GM19025 (cell line): ENCODE measurements around the gene SSTR3.
A peak's percentile ranks its signal among the peaks of the same experiment; 100 is the strongest.

Experiments used
- ATAC-seq: cut with Tn5 transposase; IDR thresholded peaks from one replicate; pipeline ENCODE4 v1.9.1; 2021; ENCODE audit warnings: mild to moderate bottlenecking, low read depth, moderate library complexity; ENCODE audit not compliant: unreplicated experiment

The SSTR3 gene

DNA sequence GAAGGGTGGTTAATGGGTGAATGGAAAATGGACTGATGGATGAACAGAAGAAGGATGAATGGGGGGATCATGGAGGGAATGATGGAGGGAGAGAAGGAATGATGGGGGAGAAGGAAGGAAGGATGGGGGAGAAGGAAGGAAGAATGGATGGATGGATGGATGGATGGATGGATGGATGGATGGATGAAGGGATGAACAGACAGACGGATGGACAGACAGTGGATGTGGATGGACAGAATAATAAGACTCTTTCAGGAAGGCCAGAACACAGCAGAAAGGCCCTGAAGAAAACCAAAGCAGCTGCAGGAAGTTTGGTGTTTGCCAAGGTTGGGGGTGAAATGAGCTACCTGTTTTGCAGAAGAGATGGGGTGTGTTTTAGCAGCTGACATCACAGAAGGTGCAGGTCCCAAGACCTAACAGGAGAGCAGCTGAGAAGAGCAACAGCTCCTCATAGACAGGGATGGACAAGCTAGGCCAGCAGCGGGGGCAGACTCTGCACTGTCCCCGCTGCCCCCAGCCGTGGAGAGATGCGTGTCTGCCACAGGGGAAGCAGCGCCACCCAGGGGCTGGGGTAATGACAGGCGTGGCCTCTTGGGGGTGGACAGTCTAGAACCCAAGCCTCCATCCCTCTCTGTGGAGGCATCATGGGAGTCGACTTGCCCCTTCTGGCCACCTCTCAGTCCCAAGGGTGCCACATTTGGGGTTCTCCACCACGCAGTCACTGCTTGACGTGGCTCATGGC is 42.2 kb downstream of the SSTR3 start:
- ATAC-seq: no peak

DNA sequence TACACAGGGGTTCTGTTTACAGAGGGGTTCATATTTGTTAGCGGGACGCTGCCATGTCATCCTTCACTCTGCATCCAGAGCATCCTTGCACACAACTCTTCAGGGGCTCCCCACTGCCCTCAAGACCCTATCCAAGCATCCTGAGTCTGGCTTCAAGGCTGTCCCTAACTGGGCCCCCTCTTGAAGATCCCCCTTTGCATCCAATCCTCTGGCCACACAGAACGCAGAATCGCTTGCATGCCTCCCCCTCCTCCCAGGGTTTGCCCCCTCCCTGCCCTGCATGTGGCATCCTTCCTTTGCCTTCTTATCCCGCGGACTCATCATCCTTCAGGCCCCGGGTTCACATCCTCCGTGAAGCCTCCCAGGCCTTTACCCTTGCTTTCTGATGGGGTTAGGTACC is 42.9 kb downstream of the SSTR3 start:
- ATAC-seq: no peak

DNA sequence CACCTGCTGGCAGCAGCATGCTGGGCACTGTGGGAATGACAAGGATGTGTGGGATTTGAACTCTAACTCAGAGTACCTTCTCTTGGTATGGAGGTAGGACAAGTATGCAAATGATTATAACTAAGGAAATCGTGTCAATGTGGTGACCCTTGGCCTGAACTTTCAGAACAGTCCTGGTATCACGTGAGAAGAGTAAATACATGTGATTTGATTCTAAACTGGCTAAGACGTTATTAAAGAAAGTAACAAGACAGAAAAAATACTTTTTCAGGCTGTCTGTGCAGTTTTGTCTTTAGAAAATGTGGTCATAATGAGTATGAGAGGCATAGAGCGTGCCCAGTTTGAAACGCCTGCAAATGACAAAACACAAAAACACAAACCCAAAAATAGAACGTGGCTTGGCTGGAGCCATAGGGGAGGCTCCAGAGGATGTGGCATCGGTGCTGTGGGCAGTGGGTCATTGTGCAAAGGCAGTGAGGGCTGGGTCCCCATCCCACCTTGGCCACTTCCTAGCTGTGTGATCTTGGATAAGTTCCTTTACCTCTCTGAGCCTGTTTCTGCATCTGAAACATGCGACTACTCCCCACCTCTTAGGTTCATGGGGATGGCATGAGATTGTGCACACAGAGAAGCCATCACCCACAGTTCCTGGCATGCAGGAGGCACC is 44.2 kb downstream of the SSTR3 start:
- no peak for ATAC-seq

DNA sequence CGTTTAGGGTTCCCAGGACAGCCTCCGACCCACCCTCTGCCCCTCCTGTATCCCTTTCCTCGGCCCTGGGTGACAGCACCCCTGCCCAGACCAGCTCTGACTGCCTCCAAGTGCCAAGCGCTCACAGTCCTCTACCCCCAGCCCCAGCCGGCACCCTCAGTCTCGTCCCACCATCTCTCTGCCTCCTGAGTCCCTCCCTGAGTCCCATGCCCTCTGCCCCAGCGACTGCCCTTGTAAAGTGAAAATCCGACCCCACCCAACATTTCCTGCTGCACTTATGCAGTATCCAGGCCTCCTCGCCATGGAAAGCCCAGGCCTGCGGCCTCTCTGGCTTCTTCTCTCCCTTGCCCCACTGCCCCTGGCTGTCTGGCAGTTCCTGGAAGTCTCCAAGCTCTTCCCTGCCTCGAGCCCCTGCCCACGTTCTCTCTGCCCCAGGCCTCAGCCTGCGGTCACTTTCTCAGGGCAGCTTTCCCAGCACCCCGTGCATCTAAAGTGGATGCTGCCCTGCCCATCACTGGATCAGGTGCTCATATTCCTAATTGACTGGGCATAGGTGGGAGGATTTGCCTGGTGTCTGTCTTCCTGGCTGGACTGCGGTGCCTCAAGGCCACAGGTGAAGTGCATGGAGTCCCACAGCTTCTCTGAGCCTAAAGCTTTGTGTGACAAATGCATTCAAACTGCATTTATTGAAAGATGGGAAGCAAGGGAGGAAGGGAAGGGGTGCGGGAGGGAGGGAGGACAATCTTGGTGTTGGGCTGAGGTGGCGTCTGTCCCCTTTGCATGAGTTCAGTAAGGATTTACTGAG is 44.9 kb downstream of the SSTR3 start:
- ATAC-seq: no peak

DNA sequence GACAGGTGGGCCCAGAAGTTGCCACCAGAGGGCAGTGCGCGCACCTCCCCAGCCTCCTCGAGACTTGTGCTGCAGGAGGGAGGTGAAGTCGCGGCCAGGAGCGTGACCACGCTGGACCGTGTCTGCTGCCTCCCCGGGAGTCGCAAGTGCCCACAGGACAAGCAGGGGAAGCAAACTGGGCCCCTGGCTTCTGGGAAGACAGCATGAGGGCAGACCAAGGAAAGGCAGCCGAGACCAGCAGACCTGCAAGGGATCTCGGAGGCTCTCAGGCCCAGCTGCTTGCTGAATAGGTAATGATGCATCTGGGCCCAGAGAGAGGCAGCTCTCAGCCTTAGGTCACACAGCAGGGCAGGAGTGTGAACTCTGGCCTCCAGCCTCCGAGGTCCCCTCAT is 45.6 kb downstream of the SSTR3 start:
- ATAC-seq: no peak

DNA sequence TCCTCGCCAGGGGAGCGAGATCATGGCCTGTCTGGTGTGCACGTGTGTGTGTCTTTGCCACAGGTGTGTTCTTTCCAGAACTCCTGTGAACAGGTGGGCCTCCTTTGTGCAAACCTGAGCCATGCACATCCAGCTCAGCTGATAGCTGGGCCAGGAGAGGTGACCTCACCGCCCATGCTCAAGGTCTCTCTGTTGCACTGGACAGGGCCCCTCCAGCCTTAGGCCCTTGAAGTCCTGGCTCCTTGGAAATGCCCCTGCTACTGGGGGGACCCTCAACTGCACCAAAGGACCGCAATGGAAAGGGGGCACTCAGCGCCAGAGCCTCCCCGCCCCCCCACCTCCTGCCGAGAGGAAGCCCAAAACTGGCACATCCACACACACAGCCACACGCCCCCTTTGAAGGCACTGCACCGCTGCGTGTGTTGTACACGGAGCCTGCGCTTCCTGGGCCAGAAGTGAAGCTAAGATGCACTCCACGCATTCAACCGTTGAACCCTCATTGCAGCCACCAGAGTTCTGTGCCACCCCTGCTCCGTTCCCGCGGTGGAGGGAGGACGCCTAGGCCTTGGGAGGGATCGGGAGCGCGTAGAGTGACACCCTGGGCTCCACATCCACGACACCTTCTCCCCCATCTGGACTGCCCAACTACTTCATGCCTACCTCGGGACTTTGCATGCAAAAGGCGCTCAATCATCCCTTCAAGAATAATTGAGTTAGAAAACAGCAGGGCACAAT is 46.2 kb downstream of the SSTR3 start:
- no peak for ATAC-seq

DNA sequence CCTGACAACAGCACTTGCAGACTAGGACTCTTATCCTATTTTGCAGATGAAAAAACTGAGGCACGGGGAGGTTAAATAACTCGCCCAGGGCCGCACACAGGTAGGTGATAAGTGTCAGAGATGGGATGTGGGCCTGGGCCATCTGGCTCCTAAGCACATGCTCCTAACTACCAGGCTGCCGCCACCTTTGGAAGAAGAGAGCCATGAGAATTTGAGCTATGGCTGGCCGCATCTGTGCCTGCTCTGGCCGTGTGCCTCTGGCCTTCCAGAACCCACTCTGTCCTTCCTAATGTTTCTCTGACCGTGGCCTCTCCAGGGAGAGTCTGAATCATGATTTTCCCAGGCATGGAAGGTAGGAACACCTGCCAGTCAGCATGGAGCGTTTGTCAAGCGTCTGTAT is 47.2 kb downstream of the SSTR3 start:
- no peak for ATAC-seq

DNA sequence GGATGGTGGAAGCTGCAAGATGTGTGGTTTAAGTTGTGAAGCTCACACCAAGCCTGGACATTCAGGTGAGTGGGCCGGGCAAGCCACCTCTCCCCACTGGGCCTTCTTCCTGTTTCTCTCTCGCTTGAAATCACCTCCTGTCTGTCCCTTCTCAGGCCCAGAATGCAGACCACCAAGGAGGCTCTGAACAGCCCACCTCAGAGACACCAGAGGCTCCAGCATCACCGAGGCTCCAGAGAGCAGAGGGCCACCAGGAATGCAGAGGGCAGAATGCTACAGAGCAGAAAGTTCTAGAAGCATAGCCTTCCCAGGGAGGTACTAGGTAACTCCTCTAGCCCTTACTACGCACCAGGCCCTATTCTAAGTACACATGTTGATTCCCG is 47.8 kb downstream of the SSTR3 start:
- no peak for ATAC-seq

DNA sequence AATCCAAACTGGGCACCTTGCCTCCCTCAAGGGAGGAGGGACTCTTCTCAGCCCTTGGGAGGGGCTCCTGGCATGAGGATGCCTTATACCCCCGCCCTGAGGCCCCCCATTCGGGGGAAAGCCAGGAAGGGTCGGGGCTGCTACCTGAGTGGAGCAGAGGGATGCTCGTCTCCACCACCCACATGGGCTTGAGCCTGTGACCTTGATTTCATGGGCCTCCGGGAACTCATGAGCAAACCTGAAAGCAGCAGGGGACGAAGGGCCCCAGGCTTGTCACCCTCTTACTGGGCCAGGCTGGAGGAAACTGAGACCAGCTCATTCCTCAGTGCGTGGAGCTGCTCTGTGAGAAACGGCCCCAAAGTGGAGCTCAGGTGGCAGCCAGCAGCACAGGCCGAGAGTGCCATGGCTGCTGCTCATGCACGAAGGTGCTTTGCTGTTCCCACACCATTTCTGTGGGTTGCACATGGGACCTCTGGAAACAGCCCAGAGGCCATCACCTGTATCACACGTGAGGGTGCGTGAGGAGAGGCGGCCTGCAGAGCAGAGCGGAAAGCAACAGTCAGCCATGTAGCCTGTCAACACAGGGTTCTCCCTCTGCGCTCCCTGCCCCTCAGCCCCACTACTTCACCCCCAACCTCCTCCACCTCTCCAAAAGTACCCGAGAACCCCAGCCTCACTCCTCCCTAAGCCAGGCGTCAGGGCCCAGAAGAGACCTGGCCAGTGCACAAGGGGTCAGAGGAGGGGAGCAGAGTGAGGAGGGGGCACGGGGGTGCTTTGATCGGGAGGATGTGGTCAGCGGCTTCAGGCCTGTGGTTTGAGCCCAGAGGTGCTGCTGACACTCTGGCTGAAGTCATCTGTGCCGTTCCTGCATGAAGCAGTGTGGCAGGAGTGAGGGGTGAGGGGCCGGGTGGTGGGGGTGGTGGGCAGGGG is 48.4 kb downstream of the SSTR3 start:
- no peak for ATAC-seq

DNA sequence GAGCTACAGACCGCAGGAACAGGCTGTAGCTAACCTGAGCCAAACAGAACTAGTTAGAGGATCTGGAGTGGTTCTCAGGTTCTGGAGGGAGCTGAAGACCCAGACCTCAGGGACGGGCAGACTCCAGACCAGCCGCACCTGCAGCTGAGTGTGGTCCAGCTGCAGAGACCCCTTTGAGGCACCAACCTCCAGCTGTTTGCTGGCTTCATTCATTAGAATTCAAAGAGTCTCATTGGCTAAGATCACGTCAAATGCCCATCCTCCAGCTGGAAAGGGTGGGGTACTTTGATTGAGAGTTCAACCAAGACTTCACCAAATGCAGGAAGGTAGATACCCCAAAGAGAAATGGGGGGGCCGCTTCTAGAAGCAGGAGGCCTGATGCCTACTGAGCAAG is 49.2 kb downstream of the SSTR3 start:
- ATAC-seq: no peak

DNA sequence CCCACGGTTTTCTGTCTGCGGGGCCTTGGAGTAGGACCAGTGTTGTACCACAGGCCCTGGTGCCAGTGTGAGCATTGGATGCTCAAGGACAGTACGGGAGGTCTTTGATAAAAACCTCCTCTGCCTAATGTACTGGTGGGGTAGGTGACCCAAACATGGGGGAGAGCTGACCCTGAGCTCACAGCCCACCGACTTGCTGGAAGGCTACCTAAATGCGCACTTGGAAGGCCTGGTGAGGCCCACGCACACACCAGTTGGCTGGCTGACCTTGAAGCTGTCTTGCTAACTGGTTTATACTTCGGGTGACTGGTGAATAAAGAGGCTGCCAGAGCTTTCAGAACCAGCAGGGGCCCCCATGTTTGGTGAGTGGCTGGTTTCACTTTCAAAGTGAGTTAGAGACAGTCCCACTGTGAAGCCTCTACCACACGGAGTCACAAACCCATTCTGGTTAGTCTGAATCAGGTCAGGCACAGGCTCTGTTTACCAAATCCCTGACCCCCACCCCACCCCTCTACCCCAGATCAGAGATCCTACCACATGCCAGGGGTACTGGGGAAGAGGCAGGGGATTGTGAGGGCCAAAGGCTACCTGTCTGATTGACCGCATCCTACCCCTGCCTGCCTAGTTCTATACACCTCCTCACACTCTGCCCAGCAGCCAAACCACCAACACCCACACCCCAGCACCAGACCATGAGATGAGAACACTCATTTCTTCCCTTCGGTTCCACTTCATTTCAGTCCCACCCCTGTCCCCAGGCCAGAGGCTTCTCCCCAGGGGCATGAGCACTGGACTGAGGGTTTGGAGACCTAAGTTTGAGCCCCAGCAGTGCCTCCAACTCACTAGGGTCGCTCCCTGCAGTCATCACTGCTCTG is 49.8 kb downstream of the SSTR3 start:
- ATAC-seq: peak; percentile 45

DNA sequence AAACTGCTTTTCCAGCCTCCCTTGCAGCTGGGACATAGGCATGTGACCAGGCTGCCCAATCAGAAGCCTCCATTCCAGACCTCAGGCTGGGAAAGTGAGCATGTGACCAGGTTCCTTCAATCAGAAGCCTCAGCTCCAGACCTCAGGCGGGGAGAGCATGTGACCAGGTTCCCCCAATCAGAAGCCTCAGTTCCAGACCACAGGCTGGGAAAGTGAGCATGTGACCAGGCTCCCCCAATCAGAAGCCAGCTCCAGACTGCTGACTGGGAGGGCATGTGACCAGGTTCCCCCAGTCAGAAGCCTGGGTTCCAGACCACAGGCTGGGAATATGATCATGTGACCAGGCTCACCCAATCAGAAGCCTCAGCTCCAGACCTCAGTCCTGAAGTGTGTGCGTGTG is 50.8 kb downstream of the SSTR3 start:
- ATAC-seq: no peak

DNA sequence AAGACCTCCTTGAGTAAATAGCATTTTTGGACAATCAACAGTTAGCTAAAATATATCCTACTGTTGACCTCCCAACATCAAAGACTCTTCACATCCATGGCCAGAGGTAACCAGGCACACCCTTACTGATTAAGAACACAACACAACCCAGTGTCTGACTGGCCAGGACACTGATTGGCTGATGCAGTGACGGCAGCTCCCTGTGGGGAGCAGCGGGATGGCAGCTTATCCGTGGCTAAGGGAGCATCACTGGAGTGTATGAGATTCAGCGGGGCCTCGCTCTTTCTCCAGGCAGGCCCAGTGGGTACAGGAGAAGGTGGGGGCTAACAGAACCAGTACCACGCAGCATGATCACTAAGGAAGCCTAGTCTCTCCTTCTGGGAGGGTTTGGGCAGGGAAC is 52.2 kb downstream of the SSTR3 start:
- ATAC-seq: no peak

DNA sequence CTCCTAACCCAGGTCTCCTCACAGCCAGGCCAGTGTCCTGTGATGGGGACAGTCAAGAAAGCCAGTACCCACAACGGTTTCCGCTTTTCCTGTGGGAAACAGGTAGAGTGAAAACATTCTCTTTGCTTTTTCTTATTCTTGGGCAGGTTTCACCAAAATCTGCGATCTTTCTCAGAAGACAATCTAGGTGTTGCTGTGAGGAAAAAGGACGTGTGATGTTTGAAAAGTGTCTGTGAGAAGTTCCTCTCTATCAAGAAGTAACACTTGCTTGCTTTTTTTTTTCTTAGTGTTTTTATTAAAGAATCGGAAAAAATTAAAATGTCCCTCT is 53.4 kb downstream of the SSTR3 start:
- ATAC-seq: no peak

DNA sequence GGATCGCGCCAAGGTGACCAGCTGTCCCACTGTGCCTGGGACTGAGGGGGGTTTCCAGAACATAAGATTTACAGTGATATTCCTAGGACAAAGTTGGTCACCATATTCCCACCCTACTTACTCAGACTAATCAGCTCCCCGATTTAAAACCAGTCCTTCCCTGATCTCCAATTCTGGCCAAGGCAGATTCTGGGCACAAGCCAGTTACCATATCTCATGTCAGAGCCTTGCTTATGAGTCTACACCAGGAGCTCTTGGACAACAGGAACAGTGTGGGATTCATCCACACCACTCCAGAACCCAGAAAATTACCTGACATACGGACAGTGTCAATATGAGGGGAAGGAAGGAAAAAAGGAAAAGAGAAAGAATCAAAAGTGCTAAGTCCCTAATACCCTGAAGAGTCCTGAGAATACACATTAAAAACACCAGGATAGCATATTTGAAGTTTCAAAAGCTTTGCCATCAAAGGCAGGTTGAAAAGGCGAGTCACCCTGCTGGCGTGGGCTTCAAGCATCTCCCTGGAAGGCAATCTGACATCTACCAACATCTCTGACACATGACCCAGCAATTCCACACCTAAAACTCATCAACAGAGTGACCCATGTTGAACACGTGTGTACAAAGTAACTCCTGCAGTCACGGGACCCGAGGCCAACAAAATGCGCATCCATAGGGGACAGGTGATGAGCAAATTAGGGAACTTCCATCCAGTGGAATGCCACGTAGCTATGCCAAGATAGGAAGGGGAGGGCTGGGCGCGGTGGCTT is 54.6 kb downstream of the SSTR3 start:
- no peak for ATAC-seq

DNA sequence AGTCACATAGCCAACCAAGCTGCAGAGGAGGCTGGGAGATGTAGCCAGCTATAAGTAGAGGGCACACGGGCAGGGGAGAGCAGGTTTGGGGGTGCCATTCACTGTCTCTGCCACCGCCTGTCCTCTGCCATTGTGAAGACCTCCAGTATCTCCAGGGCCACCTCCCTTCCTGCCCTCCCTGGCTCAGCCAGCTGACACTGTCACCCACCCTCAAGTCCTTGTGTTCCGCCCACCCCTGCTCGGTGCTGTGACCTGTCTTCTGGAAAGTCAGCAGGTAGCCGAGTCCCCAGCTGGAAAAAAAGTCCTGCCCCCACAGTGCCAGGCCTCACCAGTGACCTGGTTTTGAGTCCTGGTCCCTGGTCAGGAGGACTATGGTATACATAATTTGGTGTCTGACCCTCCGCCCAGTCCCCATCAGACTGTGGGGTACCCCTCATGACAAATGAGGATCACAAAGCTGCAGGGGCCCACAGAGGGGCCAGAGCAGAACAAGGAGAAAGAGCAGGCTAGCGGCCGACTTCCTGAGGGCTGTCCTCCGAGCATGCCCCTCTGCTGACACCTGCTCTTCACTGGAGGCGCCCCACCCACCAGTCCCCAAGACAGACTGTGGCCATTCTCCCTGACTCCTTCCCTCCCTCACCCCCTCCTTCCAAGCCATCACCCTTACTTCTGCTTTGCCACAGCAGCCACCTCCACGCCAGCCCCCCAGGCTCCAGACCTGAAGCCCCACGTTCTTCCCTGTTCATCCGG is 55.4 kb downstream of the SSTR3 start:
- ATAC-seq: no peak

DNA sequence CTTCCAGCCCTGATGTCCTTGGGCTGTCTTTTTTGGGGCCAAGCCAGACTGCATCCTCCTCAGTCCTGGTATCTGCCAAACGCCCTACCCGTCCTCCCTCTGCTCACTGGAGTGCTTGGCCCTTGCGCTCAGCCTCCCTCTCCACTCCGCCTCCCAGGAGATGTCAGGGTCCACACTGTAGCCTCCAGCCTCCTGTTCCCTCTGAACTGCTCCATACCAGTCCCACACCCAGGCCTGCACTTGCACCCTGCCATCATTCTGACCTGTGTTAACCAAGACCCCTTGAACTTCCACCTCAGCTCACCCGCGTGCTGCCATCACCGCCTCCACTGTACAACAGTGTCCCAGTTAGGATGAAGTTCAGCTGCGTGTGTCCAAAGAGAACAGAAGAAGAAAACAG is 56.3 kb downstream of the SSTR3 start:
- ATAC-seq: no peak
